Measurements from ENCODE around the gene MZB1.
"Not testable (repeated sequence)": the region's sequence is repeated elsewhere in the genome, so short reads cannot be mapped to it uniquely, and the experiment has no call there.

MZB1 gene

DNA sequence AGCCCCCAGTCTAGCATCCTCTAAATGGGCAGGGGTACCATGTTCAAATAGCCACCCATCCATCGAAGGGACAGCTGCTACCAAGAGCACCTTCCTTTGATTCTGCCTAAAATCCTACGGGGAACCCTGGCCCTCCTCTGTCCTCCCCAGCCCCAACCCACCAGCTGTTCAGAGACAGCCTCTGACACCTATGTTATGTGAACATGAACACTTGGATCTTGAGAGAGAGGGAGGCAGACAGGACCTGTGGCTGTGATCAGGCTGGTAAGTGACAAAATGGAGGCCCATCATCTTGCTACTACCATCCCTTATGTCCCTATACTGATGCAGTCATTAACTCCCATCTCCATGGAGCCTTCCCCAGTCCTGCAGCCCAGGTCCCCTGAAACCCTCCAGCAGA is 14.8 kb downstream of the MZB1 start:
- no peak for DNase-seq (ENCODE audit: low spot score)

DNA sequence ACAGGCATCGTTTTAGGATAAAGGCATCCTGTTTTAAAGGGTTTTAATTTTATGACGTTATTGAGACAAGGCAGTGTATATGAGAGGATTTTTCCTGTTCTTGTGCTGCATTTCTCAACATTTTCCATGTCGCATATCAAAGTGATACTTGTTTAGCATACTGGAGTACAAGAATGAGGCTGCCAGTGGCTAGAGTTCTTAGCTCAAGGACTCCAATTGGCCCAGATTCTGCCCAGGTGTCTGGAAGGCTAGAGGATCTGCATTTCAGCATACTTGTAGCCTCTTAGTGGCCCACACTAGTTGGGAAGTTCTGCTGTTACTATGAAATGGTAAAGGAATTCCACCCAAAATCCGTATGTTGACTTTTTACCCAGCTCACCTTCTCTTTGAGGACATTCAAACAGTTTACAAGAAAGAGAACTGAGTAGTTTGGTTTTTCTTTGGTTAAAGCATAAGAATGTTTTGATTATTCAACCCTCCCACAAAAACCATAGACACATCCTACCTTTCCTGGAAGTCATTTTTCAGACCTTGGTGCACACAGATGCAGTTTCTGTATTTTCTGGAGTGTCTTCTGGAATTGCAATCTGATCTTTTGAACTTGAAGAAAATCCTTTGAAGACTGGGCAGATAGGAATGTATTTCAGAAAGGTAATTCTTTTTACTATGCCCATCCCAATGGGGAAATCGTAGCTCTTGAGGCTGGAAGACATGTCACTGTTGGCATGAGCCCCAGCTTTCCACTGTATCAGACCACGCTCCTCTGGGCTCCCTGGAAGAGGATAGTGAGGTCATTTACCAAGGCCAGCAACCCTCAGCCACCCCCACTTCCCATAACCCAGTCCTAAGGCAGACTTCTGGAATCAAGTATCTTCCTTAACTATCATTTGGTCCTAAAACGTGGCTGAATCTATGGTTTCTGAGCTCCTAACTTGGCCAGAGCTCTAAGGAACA is 18.0 kb downstream of the MZB1 start:
- no peak for DNase-seq (ENCODE audit: low spot score)

DNA sequence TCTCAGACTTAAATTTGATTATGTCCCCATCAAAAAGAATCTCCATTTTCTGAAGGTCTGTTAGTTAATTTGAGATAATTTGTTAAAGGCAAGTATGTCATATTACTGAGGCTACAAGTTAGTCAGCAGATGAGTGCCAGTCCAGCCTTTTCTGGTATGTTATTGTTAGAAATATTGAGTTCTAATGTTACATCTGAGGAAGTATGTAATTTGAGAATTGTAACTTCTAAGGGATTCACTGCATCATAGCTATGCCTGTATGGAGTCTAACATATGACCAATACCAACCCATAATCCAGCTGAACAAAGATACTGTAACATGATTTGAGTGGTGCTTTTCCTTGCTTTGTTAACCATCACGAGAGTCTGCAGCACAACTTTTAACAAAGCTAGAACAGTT is 20.5 kb downstream of the MZB1 start:
- DNase-seq (ENCODE audit: low spot score) = no peak

DNA sequence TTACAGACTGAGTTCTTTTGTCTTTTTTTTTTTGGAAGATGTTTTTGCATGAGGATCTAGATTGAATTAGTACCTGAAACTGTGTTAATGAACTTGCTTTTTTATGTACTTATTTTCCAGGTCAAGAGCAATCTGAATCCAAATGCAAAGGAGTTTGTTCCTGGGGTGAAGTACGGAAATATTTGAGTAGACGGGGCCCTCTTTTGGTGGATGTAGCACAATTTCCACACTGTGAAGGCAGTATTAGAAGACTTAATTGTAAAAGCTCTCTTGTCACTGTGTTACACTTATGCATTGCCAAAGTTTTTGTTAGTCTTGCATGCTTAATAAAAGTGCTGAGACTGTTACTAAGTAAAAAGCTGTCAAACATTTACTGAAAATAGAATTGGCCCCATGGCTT is 21.1 kb downstream of the MZB1 start:
- peak; percentile 32 for DNase-seq (ENCODE audit: low spot score)

DNA sequence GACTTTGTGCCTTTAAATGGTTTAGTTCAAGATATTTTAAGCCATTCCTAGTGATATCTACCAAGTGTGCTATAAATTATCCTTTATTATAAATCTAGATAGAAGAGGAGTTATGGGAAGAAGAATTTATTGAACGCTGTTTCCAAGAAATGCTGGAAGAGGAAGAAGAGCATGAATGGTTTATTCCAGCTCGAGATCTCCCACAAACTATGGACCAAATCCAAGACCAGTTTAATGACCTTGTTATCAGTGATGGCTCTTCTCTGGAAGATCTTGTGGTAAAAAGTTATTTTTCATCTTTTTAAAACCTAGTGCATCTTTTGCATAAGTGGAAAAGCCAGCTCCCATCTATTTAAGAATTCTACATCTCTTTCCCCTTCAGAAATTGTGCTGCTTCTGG is 25.2 kb downstream of the MZB1 start:
- no peak for DNase-seq (ENCODE audit: low spot score)

DNA sequence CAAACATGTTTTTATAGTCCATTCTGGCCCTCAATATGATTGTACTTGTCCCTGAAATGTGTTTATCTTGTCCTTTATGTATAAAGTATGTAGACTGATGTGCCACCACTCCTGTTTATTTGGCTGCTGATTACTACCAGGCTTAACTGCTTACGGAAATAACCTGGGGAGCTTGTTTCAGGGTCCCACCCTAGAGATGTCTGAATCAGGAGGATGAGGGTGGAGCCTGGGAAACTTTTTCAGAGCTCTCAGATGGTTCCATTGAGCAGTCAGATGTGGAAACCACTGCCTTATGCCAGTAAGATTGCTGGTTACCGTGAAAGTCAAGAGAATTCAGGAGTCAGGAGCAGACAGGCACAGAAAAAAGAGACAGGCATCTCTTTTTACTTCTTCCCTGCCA is 25.8 kb downstream of the MZB1 start:
- no peak for DNase-seq (ENCODE audit: low spot score)

DNA sequence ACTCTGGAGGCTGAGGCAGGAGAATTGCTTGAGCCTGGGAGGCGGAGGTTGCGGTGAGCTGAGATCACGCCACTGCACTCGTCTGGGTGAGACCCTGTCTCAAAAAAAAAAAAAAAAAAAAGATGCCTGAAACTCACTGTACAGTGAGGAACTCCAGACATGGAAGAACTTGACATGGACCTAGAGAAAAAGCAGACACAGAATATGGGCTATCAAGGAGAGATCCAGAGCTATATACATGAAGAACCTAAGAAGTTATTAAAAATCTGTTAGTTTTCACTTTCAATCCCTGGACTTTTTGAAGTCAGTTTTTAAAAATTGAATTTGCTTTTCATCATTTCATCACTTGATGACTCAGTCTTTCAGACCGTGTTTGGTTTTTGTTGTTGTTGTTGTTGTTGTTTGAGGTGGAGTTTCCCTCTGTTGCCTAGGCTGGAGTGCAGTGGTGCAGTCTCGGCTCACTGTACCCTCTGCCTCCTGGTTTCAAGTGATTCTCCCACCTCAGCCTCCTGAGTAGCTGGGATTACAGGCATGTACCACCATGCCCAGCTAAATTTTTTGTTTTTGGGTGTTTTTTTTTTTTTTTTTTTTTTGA is 27.8 kb downstream of the MZB1 start:
- DNase-seq (ENCODE audit: low spot score) = no peak

DNA sequence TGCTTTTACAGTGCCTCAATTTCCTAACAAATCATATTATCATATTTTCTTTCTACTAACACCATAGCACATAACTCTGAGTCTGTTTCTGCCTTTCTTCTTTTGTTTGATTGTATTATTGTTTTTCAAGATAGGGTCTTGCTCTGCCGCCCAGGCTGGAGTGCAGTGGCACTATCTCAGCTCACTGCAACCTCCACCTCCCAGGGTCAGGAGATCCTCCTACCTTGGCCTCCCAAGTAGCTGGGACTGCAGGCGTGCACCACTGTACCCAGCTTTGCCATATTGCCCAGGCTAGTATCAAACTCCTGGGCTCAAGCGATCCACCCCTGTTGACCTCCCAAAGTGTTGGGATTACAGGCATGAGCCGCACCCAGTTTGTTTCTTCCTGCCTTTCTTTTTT is 29.3 kb downstream of the MZB1 start:
- no peak for DNase-seq (ENCODE audit: low spot score)

DNA sequence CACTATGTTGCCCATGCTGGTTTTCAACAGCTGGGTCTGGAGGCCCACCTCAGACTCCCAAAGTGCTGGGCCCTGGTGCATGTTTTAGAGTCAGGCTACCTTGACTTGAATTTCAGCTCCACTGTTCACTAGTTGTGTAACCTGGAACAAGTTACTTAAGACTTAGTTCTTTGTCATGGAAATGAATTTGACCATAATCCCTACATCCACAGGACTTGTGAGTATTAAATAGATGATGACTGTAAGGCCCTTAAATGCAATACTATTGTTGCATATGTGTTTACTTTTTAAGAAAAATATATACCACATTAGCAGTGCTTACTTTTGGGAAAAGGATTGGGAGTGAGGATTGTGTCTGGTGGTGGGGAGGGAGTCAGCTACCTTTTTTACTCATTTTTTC is 31.6 kb downstream of the MZB1 start:
- DNase-seq (ENCODE audit: low spot score) = no peak

DNA sequence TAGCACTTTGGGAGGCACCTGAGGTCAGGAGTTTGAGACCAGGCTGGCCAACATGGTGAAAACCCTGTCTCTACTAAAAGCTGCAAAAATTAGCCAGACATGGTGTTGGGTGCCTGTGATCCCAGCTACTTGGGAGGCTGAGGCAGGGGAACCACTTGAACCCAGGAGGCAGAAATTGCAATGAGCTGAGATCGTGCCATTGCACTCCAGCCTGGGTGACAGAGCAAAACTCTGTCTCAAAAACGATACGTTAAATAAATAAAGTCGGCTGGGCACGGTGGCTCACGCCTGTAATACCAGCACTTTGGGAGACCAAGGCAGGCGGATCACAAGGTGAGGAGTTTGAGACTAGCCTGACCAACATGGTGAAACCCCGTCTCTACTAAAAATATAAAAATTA is 33.8 kb downstream of the MZB1 start:
- DNase-seq (ENCODE audit: low spot score) = not testable (repeated sequence)

DNA sequence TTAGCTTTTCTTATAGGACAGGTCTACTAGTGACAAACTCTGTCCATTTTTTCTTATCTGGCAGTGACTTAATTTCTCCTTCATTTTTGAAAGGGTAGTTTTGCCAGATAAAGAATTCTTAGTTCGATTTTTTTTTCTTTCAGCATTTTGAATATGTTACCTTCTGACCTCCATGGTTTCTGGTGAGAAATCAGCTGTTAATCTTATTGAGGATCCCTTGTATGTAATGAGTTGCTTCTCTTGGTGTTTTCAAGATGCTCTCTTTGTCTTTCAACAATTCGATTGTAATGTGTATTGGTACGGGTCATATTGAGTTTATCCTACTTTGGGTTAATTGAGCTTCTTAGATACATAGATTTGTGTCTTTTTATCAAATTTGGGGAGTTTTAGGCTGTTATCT is 35.5 kb downstream of the MZB1 start:
- DNase-seq (ENCODE audit: low spot score) = no peak

DNA sequence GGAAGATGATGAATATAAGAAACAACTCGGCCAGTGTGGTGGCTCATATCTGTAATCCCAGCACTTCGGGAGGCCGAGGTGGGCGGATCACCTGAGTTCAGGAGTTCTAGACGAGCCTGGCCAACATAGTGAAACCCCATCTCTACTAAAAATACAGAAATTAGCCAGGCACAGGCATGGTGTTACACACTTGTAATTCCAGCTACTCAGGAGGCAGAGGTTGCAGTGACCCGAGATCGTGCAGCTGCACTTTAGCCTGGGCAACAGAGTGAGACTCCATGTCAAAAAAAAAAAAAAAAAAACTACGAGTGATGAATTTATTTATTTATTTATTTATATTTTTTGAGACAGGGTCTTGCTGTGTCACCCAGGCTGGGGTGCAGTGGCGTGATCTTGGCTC is 41.9 kb downstream of the MZB1 start:
- DNase-seq (ENCODE audit: low spot score) = not testable (repeated sequence)

DNA sequence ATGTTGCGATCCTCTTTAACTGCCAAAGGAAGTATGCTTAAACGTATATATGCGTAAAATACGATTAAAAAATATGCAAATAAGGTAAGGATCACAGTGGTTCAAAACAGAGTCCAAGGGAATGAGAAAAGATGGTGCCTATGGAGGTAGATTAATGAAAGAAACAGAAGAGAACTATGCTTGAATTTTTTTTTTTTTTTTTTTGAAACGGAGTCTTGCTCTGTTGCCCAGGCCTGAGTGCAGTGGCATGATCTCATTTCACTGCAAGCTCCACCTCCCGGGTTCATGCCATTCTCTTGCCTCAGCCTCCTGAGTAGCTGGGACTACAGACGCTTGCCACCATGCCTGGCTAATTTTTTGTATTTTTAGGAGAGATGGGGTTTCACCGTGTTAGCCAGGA is 44.3 kb downstream of the MZB1 start:
- not testable (repeated sequence) for DNase-seq (ENCODE audit: low spot score)

DNA sequence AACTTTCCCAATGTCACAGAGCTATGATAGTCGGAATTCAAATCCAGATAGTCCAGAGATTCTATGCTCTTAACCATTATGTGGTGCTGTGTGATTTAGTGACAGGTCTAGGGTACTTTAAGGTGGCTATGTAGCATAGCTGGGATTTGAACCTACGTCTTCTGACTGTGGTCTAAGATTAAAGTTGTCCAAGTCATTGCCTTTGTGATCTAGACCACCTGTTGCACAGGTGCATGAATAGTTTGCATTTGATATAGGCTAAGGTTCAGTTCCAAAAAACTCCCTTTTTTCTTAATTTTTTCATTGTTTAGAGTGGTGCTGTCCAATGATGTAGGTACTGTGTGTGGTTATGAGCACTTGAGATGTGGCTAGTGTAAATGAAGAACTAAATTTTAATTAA is 45.5 kb downstream of the MZB1 start:
- no peak for DNase-seq (ENCODE audit: low spot score)

DNA sequence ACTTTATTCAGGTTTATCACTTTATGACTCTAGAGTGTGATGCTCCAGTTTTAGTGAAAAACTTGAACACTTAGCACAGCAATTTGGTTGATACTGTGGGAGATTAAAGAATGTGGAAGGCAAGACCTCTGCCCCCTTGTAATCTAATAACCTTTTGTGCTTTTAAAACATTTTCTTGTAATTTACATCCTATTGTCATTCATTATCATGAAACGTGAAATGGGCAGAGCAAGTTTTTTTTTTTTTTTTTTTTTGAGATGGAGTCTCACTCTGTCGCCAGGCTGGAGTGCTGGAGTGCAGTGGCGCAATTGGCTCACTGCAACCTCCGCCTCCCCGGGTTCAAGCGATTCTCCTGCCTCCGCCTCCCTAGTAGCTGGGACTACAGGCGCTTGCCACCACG is 46.2 kb downstream of the MZB1 start:
- DNase-seq (ENCODE audit: low spot score) = no peak

DNA sequence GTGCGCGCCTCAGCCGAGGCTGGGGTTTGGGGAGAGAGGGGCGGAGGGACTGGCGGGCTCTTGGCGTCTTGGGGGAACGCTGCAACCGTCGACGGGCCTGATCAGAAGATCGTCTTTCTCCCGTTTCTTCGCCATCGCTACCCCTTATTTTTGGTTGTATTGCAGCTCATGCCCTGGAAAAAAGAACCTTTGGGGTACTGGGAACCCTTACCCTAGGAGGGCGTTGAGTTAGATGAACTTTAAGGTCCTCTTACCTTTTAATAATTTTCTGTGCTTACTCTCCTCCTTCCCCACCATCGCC is 47.3 kb downstream of the MZB1 start:
- DNase-seq (ENCODE audit: low spot score) = no peak

DNA sequence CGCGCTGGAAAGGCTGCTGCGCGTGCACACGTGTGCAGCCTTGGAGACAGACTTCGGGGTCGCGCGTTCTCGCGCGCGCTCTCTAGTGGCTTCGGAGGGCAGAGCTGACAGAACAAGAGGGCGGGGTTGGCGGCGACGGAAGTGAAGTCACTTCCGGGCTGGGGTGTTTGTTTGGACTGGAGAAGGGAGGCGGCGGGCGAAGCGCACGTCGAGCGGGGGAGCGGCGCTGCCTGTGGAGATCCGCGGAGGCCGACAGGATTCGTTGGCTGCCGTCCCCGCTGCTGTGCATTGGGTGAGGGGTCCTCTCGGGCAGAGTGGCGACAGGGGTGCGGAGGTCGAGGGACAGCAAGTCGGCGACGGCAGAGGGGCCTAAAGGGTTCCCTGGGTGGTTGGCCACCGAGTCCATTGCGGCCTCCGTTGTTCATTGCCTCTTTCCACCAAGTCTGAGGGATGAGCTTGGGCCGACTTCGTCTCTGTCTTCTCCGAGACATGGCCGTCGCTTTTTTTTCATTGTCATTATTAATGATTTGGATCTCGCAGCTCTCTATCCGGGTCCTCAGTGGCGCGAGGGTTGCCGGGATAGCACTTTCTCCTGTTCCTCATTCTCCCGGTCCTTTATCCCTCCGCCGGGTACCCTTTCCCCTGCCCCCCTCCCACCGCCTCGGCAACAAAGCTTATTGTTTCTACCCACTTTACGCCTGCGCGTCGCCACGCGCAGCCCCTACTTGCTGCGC is 47.9 kb downstream of the MZB1 start, which contains the start of gene PAIP2:
Gene PAIP2 (plus strand): TSS at position 166 of the 734 bp plus-strand sequence. CDS start 21,931 bp downstream, outside the sequence.
- peak; percentile 96 for DNase-seq (ENCODE audit: low spot score)

DNA sequence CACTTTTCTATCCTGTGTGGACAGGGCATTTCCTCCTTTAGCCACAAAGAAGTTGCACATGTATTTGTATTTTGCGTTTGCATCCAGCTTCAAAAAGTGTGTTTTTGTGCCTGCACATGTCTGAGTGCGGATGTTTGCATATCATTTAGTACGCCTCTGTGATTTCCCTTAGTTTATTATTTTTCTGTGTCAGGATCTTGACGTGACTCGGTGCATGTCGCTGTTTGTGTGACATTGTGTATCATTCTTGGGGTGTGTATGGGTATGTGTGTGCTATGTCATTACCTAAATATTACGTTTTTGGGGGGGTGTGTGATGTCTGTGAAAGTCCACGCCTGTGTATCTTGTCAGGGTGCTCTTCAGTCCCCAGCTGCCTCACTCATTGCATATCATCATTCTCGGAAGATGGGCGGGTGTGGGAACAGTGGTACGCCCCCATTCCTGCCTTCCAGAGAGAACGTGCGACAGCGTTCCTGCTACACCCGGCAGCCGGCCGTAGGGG is 48.5 kb downstream of the MZB1 start:
- no peak for DNase-seq (ENCODE audit: low spot score)

DNA sequence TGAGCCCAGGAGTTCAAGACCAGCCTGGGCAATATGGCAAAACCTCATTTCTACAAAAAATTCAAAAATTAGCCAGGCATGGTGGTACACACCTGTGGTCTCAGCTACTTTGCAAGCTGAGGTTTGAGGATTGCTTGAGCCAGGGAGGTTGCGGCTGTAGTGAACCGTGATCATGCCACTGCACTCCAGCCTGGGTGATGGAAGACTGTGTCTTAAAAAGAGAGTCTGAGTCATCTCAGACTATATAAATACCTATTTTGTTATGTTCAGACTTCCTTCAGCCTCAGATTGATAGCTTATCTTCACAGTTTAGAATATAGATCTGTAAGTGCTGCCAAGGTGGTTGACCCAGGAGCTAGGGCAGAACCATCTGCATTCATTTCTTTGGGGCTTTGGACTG is 49.7 kb downstream of the MZB1 start:
- no peak for DNase-seq (ENCODE audit: low spot score)

All from hematopoietic multipotent progenitor cell treated with erythropoietin and hydrocortisone succinate and interleukin-3 and kit ligand, for 17 days (in vitro differentiated cells).